NCI-H2107 treated with DMSO at 0.1 percent for 48 hours (cell line): ENCODE results near the gene RFXANK.
"Not testable (repeated sequence)": the region's sequence is repeated elsewhere in the genome, so short reads cannot be mapped to it uniquely, and the experiment has no call there.

ENCODE experiments used
- DNase-seq: peaks from one replicate; lab custom pipeline; 2025; ENCODE audit not compliant: unreplicated experiment; lab: John Stamatoyannopoulos, UW

RFXANK gene, protein sequence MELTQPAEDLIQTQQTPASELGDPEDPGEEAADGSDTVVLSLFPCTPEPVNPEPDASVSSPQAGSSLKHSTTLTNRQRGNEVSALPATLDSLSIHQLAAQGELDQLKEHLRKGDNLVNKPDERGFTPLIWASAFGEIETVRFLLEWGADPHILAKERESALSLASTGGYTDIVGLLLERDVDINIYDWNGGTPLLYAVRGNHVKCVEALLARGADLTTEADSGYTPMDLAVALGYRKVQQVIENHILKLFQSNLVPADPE

GRCh38 chr19:19192078-19192882 lies at the start of gene RFXANK, which contains the start of gene BORCS8:
Gene RFXANK, plus strand, starts transcription at chr19:19192258. Its CDS starts 1,689 bp downstream, at chr19:19193947.
Gene BORCS8, minus strand, starts transcription at chr19:19192152. Its CDS starts 35 bp downstream, at chr19:19192117.
- peak; percentile 97 for DNase-seq

GRCh38 chr19:19142347-19142746 lies 49.7 kb upstream of the RFXANK start:
- no peak for DNase-seq

GRCh38 chr19:19145281-19145680 lies 46.8 kb upstream of the RFXANK start:
- no peak for DNase-seq

DNA sequence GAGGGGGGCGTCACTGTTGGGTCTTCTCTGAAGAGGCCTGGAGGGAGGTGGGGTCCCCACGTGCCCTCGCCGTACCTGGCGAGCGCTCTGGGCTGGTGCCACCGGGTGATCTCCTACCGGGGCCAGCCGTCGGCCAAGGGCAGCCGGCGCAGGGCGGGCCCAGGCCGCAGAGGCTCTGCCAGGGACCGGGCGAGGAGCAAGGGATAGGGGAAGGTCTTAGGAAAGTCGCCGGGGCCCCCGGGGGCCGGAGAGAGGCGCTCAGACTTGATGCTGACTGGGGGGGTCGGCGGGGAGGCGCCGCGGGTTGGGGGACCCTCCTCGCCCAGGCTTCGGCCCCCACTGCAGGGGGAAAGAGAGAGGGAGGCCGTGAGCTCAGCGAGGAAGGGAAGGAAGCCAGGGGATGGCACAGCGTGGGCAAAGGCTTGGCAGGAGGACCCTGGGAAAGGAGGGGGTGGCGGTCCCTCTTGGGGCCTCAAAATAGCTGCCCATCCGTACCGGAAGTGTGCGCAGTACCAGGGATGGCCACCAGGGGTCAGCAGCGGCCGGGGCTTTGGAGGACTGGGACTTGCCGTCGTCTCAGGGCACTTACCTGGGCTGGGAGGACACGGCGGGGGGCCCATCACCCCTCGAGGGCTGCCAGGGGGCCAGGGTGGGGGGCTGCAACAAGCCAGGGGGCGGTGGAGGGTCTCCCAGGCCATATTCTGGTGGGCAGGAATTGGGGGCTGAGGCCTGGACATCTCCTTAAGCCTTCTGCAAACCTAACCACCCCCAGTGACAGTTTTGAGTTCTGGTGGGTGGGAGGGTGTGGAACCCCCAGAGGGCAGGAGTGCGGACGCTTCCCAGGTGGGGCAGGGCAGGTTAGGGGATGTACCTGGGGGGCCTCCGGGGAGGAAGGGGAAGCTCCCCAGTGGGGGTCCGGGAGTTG lies 46.1 kb upstream of the RFXANK start:
- DNase-seq, result peak; percentile 12

GRCh38 chr19:19146865-19147264 lies 45.2 kb upstream of the RFXANK start:
- no peak for DNase-seq

- no peak for DNase-seq
These were observed 44.7 kb upstream of the RFXANK start for GRCh38 chr19:19147344-19147743.

DNA sequence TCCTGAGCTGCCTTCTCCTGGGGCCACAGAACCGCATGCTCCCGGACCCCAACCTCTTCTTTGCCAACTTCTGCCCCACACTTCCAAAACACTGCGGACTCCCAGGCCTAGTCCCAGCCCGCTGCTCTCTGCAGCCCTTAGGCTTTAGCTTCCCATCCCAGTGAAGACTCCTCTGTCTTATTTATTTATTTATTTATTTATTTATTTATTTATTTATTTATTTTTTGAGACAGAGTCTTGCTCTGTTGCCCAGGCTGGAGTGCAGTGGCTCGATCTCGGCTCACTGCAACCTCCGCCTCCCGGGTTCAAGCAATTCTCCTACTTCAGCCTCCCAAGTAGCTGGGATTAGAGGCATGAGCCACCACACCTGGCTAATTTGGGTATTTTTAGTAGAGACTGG lies 43.6 kb upstream of the RFXANK start:
- not testable (repeated sequence) for DNase-seq

DNA sequence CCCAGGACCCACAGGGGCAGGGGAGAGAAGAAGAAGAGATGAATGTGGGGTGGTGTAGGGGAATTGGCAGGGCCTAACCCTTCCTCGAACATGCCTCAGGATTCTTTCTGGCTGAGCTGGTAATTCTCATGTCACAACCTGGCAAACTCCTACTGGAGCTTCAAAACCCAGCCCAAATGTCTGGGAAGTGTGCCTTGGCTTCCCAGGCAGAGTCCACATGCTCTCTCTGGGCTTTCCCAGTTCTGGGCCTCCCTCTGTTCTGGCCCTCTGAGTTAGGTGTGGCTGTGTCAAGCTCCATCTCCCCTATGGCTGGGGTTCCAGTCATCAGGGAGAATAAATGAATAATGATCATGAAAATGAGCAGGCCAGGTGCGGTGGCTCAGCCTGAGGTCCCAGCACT lies 42.6 kb upstream of the RFXANK start:
- DNase-seq, result no peak

GRCh38 chr19:19151418-19151817 lies 40.6 kb upstream of the RFXANK start:
- no peak for DNase-seq

GRCh38 chr19:19152668-19153384 lies 39.2 kb upstream of the RFXANK start:
- no peak for DNase-seq

- DNase-seq, result no peak
These were observed 37.1 kb upstream of the RFXANK start for GRCh38 chr19:19154768-19155494.

GRCh38 chr19:19155495-19156219 lies 36.4 kb upstream of the RFXANK start:
- DNase-seq, result no peak

- no peak for DNase-seq
These were observed 34.2 kb upstream of the RFXANK start for GRCh38 chr19:19157808-19158207.

DNA sequence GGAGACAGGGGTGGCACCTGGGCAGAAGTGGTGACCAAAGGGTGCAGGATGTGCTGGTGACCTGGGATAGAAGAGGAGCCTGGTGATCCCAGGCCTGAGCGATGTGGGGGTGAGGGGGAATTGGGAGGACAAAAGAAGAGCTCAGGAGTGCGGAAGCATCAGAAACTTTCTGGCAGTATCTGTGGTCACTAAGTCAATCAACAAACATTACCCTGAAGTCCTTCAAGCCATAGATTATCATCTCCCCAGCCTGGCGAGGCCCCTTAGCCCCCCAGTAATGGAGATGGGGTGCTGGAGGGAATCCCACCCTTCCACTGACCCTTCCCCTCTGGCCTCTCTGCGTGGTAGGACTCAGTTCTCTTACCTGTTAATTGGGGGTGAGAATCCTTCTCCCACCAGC lies 32.5 kb upstream of the RFXANK start:
- DNase-seq, result no peak

DNA sequence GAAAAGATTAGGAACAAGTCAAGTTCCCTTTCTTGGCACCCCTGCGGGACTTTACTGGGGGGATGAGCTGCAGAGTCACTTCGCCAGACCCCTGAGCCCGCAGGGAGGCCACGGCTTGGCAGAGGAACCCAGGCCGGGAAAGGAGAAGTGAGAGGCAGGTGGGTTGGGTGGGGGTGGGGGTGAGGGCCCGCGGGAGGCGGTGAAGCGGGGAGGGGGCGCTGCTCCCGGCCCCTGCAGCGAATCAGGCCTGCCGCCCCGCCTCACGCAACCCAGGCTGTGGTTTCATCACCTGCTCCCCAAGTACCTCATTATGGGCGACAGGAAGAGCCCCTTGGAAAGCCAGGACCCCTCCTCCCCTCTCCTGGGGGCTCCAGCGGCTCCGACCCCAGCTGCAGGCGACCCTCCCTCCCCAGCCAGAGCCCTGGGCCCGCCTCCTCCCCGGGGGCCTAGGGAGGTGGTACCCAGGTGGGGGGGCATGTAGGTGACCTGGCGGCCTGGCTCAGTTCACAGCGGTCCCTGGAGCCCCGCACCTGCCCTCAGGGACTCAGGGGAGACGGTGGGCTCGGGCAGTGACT lies 31.5 kb upstream of the RFXANK start:
- peak; percentile 26 for DNase-seq

GRCh38 chr19:19162495-19162894 lies 29.6 kb upstream of the RFXANK start:
- DNase-seq, result no peak

GRCh38 chr19:19165396-19165795 lies 26.7 kb upstream of the RFXANK start:
- DNase-seq, result no peak

DNA sequence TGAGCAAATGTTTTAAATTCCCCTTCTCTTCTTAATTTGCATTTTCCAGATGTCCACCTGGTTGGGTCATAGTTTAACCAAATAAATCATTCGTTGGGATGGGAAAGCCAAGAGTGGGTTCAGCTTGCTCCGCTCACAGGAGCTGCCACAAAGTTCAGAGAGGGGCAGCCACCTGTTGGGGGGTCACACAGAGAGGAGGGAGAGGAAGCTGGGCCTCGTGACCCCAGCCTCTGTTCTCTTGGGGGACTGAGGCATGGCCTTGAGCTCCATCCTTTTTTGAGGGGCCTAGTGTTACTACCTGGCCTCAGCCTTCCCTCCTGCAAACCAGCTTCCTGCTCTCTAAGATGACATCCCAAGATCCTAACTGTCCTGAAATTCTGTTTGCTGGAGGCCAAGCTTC lies 24.4 kb upstream of the RFXANK start:
- no peak for DNase-seq
